ENCODE results near the gene USP17L10.
"Not testable (repeated sequence)": the region's sequence is repeated elsewhere in the genome, so short reads cannot be mapped to it uniquely, and the experiment has no call there.

The USP17L10 gene

GRCh38 chr4:9210357-9210756 lies at the start of gene USP17L10:
Gene USP17L10 (plus strand): TSS chr4:9210657. CDS start chr4:9210657, 0 bp downstream.
- not testable (repeated sequence) for DNase-seq; H3K4me1 Mint-ChIP-seq; ATAC-seq (replicated peaks); H3K27me3 Mint-ChIP-seq; H3K36me3 Mint-ChIP-seq; H3K27ac Mint-ChIP-seq; H3K9me3 Mint-ChIP-seq; H3K4me3 Mint-ChIP-seq

- not testable (repeated sequence) for H3K27ac Mint-ChIP-seq; DNase-seq; H3K36me3 Mint-ChIP-seq; ATAC-seq (replicated peaks); H3K4me3 Mint-ChIP-seq; H3K9me3 Mint-ChIP-seq; H3K4me1 Mint-ChIP-seq; H3K27me3 Mint-ChIP-seq
These were observed 44.5 kb upstream of the USP17L10 start for GRCh38 chr4:9165990-9166389.

- H3K4me3 Mint-ChIP-seq; H3K27ac Mint-ChIP-seq; H3K9me3 Mint-ChIP-seq; H3K36me3 Mint-ChIP-seq; DNase-seq; H3K4me1 Mint-ChIP-seq; H3K27me3 Mint-ChIP-seq; ATAC-seq (replicated peaks): not testable (repeated sequence)
These were observed 40.5 kb upstream of the USP17L10 start, which contains the start of gene FAM90A26 for GRCh38 chr4:9169791-9170459. Gene FAM90A26 (plus strand): TSS chr4:9170409. CDS start chr4:9173173, 2,764 bp downstream.

GRCh38 chr4:9214701-9215100 lies 4.2 kb downstream of the USP17L10 start:
- H3K4me1 Mint-ChIP-seq; H3K4me3 Mint-ChIP-seq; H3K27ac Mint-ChIP-seq; H3K27me3 Mint-ChIP-seq; DNase-seq; H3K9me3 Mint-ChIP-seq; H3K36me3 Mint-ChIP-seq; ATAC-seq (replicated peaks): not testable (repeated sequence)

- DNase-seq; H3K36me3 Mint-ChIP-seq; H3K4me1 Mint-ChIP-seq; H3K27ac Mint-ChIP-seq; H3K9me3 Mint-ChIP-seq; H3K4me3 Mint-ChIP-seq; ATAC-seq (replicated peaks); H3K27me3 Mint-ChIP-seq: not testable (repeated sequence)
These were observed 4.6 kb downstream of the USP17L10 start, which contains the start of gene USP17L11 for GRCh38 chr4:9215105-9215504. Gene USP17L11 (plus strand): TSS chr4:9215405. CDS start chr4:9215405, 0 bp downstream.

- not testable (repeated sequence) for H3K9me3 Mint-ChIP-seq; H3K27me3 Mint-ChIP-seq; ATAC-seq (replicated peaks); DNase-seq; H3K4me1 Mint-ChIP-seq; H3K4me3 Mint-ChIP-seq; H3K27ac Mint-ChIP-seq; H3K36me3 Mint-ChIP-seq
These were observed 9.4 kb downstream of the USP17L10 start, which contains the start of gene USP17L12 for GRCh38 chr4:9219852-9220251. Gene USP17L12 (plus strand): TSS chr4:9220152. CDS start chr4:9220152, 0 bp downstream.

- not testable (repeated sequence) for H3K27me3 Mint-ChIP-seq; DNase-seq; H3K27ac Mint-ChIP-seq; H3K9me3 Mint-ChIP-seq; ATAC-seq (replicated peaks); H3K36me3 Mint-ChIP-seq; H3K4me3 Mint-ChIP-seq; H3K4me1 Mint-ChIP-seq
These were observed 14.1 kb downstream of the USP17L10 start, which contains the start of gene USP17L13 for GRCh38 chr4:9224596-9224995. Gene USP17L13 (plus strand): TSS chr4:9224896. CDS start chr4:9224896, 0 bp downstream.

- not testable (repeated sequence) for H3K9me3 Mint-ChIP-seq; H3K27me3 Mint-ChIP-seq; DNase-seq; H3K4me1 Mint-ChIP-seq; H3K4me3 Mint-ChIP-seq; H3K36me3 Mint-ChIP-seq; ATAC-seq (replicated peaks); H3K27ac Mint-ChIP-seq
These were observed 19.8 kb downstream of the USP17L10 start for GRCh38 chr4:9230249-9230648.

- not testable (repeated sequence) for H3K36me3 Mint-ChIP-seq; ATAC-seq (replicated peaks); H3K9me3 Mint-ChIP-seq; H3K27ac Mint-ChIP-seq; H3K27me3 Mint-ChIP-seq; H3K4me3 Mint-ChIP-seq; DNase-seq; H3K4me1 Mint-ChIP-seq
These were observed 23.6 kb downstream of the USP17L10 start, which contains the start of gene USP17L15 for GRCh38 chr4:9234085-9234484. Gene USP17L15 (plus strand): TSS chr4:9234385. CDS start chr4:9234385, 0 bp downstream.

- H3K4me3 Mint-ChIP-seq; H3K36me3 Mint-ChIP-seq; H3K9me3 Mint-ChIP-seq; H3K27ac Mint-ChIP-seq; H3K27me3 Mint-ChIP-seq; ATAC-seq (replicated peaks); H3K4me1 Mint-ChIP-seq; DNase-seq: not testable (repeated sequence)
These were observed 28.0 kb downstream of the USP17L10 start for GRCh38 chr4:9238461-9238860.

- H3K36me3 Mint-ChIP-seq; ATAC-seq (replicated peaks); H3K27ac Mint-ChIP-seq; H3K4me1 Mint-ChIP-seq; H3K4me3 Mint-ChIP-seq; H3K9me3 Mint-ChIP-seq; DNase-seq; H3K27me3 Mint-ChIP-seq: not testable (repeated sequence)
These were observed 33.1 kb downstream of the USP17L10 start, which contains the start of gene USP17L17 for GRCh38 chr4:9243579-9243978. Gene USP17L17 (plus strand): TSS chr4:9243879. CDS start chr4:9243879, 0 bp downstream.

- not testable (repeated sequence) for ATAC-seq (replicated peaks); H3K4me1 Mint-ChIP-seq; H3K27ac Mint-ChIP-seq; H3K4me3 Mint-ChIP-seq; H3K9me3 Mint-ChIP-seq; DNase-seq; H3K27me3 Mint-ChIP-seq; H3K36me3 Mint-ChIP-seq
These were observed 37.7 kb downstream of the USP17L10 start, which contains the start of gene USP17L18 for GRCh38 chr4:9247953-9248680. Gene USP17L18 (plus strand): TSS chr4:9248630. CDS start chr4:9248630, 0 bp downstream.

- not testable (repeated sequence) for H3K27ac Mint-ChIP-seq; ATAC-seq (replicated peaks); H3K4me3 Mint-ChIP-seq; H3K36me3 Mint-ChIP-seq; H3K4me1 Mint-ChIP-seq; H3K27me3 Mint-ChIP-seq; H3K9me3 Mint-ChIP-seq; DNase-seq
These were observed 42.6 kb downstream of the USP17L10 start, which contains the start of gene USP17L19 for GRCh38 chr4:9253078-9253477. Gene USP17L19 (plus strand): TSS chr4:9253378. CDS start chr4:9253378, 0 bp downstream.

- not testable (repeated sequence) for H3K4me1 Mint-ChIP-seq; DNase-seq; H3K4me3 Mint-ChIP-seq; H3K27me3 Mint-ChIP-seq; ATAC-seq (replicated peaks); H3K27ac Mint-ChIP-seq; H3K36me3 Mint-ChIP-seq; H3K9me3 Mint-ChIP-seq
These were observed 47.4 kb downstream of the USP17L10 start, which contains the start of gene USP17L20 for GRCh38 chr4:9257824-9258223. Gene USP17L20 (plus strand): TSS chr4:9258124. CDS start chr4:9258124, 0 bp downstream.

Data from stimulated activated naive B cell treated with anti-CD40 and anti-IgM and Interleukin-4, amounts not matched to agents 10 μg/mL and 1 μg/mL and 100 μg/mL, for 72 hours (primary cell).